HL-60/S4 treated with retinoic acid at 250 ng/mL for 4 days and 3 days (cell line): ENCODE measurements around the gene MYBPHL.
"Not testable (repeated sequence)": the region's sequence is repeated elsewhere in the genome, so short reads cannot be mapped to it uniquely, and the experiment has no call there.

ENCODE experiments used
- in situ Hi-C: fragments of 300-500 bp; cut with MboI; formaldehyde crosslinking; loops from 2 replicates; pipeline ENCODE4 v1.7.0; 2022; ENCODE audit warnings: low sequenced_read_pairs

Gene MYBPHL

GRCh38 chr1:109307274-109308021 lies 637 bp upstream of the MYBPHL start:
- in situ Hi-C loops, result no loop called here

DNA sequence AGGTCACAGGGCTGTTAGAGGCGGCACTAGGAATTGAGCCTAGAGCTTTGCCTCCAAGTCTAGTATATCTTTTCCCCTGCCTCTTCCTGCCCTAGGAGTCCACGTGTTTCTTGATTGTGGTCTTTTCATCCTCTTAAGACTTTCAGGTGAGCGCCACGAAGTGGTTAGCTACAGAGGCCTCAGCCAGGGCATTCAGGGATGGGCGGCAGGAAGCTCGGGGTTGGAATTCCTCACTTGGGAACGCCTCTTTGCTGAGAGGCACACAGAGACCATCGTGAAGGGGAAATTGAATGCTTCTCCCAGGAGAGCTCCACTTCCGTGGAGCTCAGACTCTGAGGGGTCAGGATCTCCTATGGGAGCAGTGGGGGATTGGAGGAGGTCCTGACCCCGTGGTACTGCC lies 820 bp downstream of the MYBPHL start:
- in situ Hi-C loops, result not testable (repeated sequence)

- in situ Hi-C loops, result no loop called here
These were observed 2.4 kb downstream of the MYBPHL start for GRCh38 chr1:109304226-109304920.

- in situ Hi-C loops, result no loop called here
These were observed 4.9 kb downstream of the MYBPHL start for GRCh38 chr1:109301874-109302273.

- in situ Hi-C loops, result no loop called here
These were observed 6.1 kb downstream of the MYBPHL start for GRCh38 chr1:109300650-109301151.

- in situ Hi-C loops, result no loop called here
These were observed 7.1 kb downstream of the MYBPHL start for GRCh38 chr1:109299558-109300343.

DNA sequence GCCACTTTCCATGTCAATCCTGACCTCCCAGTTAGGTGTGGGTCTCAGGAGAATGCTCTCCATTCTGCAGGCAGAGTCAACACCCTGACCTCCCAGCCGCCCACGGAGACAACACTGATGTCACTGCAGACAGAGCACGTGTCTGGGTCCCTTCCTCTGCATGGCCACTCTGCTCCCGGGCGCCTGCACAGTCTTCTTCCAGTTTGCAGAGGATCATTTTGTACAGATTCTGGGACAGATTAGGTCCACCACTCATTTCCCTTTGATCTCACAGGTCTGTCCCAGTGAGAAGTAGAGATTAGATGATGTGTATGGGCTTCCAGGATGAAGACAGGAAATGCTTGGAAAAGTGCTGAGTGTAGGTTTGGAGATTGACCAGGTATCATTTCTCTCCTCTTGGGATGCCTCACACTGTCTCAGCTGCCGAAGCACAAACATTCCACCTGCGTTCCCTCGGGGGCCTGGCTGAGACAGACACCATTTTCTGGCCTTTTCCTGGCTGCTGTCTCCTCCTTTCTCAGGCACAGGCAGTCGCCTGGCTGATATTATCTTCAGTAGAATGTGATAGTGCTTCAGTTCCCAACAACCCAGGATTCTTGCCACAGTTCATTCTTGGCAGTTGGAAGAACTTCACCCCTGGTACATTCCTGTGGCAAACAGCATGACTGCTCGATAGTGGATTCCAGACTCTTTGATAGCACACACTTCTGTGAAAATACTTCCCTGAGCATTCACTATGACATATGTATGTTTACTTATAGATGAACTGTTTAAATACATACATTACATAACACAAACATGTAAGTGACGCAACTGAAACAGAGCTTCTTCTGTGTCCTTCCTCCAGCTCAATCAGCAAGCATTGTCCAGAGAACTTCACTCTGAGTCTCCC lies 7.9 kb downstream of the MYBPHL start:
- in situ Hi-C loops, result no loop called here

GRCh38 chr1:109296782-109297181 lies 10.0 kb downstream of the MYBPHL start:
- in situ Hi-C loops, result no loop called here

- in situ Hi-C loops, result no loop called here
These were observed 10.9 kb downstream of the MYBPHL start for GRCh38 chr1:109295712-109296415.

- in situ Hi-C loops, result no loop called here
These were observed 12.3 kb downstream of the MYBPHL start for GRCh38 chr1:109294481-109294880.

DNA sequence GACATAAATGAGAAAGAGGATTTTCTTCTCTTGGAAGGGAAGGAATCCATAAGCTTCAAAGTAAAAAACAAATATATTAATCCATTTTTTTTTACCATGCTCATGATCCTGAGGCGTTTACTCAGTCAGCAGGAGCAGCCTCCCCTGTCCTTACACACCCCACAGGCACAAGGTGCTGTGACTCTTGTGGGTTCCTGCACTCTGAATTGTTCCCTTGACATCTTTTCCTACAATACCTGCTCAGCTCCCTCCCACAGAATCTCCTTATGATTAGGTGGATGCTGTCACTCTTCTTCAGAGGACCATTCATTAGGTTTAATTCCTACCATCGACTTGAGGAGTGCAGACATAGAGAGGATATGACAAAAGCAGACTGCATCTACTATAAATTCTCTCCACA lies 13.8 kb downstream of the MYBPHL start:
- in situ Hi-C loops, result no loop called here

- in situ Hi-C loops, result no loop called here
These were observed 14.4 kb downstream of the MYBPHL start for GRCh38 chr1:109292364-109292763.

DNA sequence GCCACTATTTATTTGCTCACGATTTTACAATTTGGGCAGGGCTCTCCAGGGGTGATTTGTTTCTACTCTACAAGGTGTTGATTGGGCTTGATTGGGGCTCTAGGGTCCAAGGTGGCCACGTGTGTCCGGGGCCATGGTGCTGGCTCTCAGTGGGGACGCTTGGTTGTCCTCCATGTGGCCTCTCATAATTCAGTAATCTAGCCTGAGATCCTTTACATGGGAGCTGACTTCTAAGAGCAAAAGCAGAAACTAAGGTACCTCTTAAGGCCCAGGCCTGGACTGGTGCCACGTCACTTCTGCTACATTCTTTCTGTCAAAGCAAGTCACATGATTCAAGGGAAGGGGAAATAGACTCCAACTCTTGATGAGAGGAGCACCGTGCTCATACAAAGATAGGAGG lies 15.8 kb downstream of the MYBPHL start:
- in situ Hi-C loops, result no loop called here

- in situ Hi-C loops, result no loop called here
These were observed 16.7 kb downstream of the MYBPHL start for GRCh38 chr1:109290137-109290536.

GRCh38 chr1:109286762-109287161 lies 20.0 kb downstream of the MYBPHL start:
- in situ Hi-C loops, result loop anchor here (10.0 kb wide), 1 partner anchor 108 kb away; the partner anchor contains the start of gene SORT1

- in situ Hi-C loops, result loop anchor here (10.0 kb wide), 1 partner anchor 111 kb away; the partner anchor contains the start of gene SORT1
These were observed 22.8 kb downstream of the MYBPHL start for GRCh38 chr1:109283748-109284600.

GRCh38 chr1:109282952-109283747 lies 23.7 kb downstream of the MYBPHL start, which contains the start of gene PSRC1:
Gene PSRC1 (minus strand): TSS chr1:109283145.
- in situ Hi-C loops, result loop anchor here (10.0 kb wide), 1 partner anchor 112 kb away; the partner anchor contains the start of gene SORT1

GRCh38 chr1:109282497-109282951 lies 24.3 kb downstream of the MYBPHL start:
- in situ Hi-C loops, result loop anchor here (10.0 kb wide), 1 partner anchor 112 kb away; the partner anchor contains the start of gene SORT1
